ENCODE measurements around the gene EBF3. TPM values are rescaled to one million over a fixed set of nuclear protein-coding genes. Genes with fewer than 3 reads are reported as not detected.

Gene EBF3
- polyA plus RNA-seq, 4 donors: 1.4 to 1.9 TPM; not detected in 2

DNA sequence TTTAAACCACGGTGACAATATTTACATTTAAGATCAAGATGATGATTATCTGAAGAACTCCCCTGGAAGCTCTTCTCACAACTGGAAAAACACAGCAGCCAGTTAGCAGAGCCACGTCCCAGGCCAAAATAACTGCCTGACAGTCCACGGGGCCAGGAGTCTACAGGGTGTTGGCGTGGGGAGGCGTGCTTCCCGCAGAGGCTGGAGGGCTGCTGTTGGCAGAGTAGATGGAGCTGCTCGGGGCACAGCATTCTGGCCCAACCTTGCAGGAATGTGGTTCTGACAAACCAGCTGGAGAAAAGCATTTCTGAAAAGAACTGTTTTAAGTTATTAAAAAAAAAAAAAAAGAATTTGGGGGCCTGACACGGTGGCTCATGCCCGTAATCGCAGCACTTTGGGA, 177.9 kb downstream of the EBF3 start:
- no peak for FAIRE-seq
- whole genome bisulfite sequencing, 3 donors: 53 to 61% (median 60%) methylated on average over 10 of the region's 10 CpGs
- Histone ChIP-seq H3K36me3 (ENCODE audit: control insufficient read depth in 3 of 3, insufficient read depth in 2 of 3, low read depth in 1 of 3, low read length in 3 of 3) (no peaks in the 10 kb centered on the region), H3K9me3 (ENCODE audit: control insufficient read depth in 2 of 2, insufficient read depth in 1 of 2, low read depth in 1 of 2, low read length in 1 of 2) (peaks cover 0 to 10% of the 10 kb centered on the region in 2 donors), H3K4me1 (ENCODE audit: control insufficient read depth in 3 of 3, insufficient read depth in 2 of 3, low read depth in 1 of 3, low read length in 2 of 3) (no peaks in the 10 kb centered on the region), H3K27ac (ENCODE audit: low read depth in 1 of 3, low read length in 2 of 3) (no peak overlapping the region), H3K27me3 (ENCODE audit: control insufficient read depth in 3 of 3, insufficient read depth in 3 of 3, low read length in 3 of 3) (no peaks in the 10 kb centered on the region), H3K4me3 (ENCODE audit: low read depth in 1 of 3, low read length in 3 of 3) (no peak overlapping the region)
- DNase-seq: no peak

GRCh38 chr10:129785536-129785981, 178.5 kb downstream of the EBF3 start:
- 63 to 79% (median 75%) methylated on average over 16 of the region's 16 CpGs for WGBS, 3 donors

More at GRCh38 chr10:129785536-129785981, 178.5 kb downstream of the EBF3 start:
- DNase-seq: no peak
- Histone ChIP-seq H3K27me3 (ENCODE audit: control insufficient read depth in 3 of 3, insufficient read depth in 3 of 3, low read length in 3 of 3) (no peaks in the 10 kb centered on the region), H3K27ac (ENCODE audit: low read depth in 1 of 3, low read length in 2 of 3) (no peak overlapping the region), H3K4me3 (ENCODE audit: low read depth in 1 of 3, low read length in 3 of 3) (no peak overlapping the region), H3K36me3 (ENCODE audit: control insufficient read depth in 3 of 3, insufficient read depth in 2 of 3, low read depth in 1 of 3, low read length in 3 of 3) (no peaks in the 10 kb centered on the region), H3K4me1 (ENCODE audit: control insufficient read depth in 3 of 3, insufficient read depth in 2 of 3, low read depth in 1 of 3, low read length in 2 of 3) (no peaks in the 10 kb centered on the region), H3K9me3 (ENCODE audit: control insufficient read depth in 2 of 2, insufficient read depth in 1 of 2, low read depth in 1 of 2, low read length in 1 of 2) (peaks cover 0 to 6% of the 10 kb centered on the region in 2 donors)
- no peak for FAIRE-seq

Other genes with a start within 250 kb of the EBF3 start
- gene C10orf143, start 146.6 kb upstream of the EBF3 start, polyA plus RNA-seq: 1 to 10 TPM; 3.7 to 8.1 (median 5.8) TPM
- gene GLRX3, start 172.1 kb upstream of the EBF3 start, polyA plus RNA-seq: 10 to 100 TPM; 51.3 to 66.9 (median 59.3) TPM